Measurements from ENCODE around the gene FGD2.

Gene FGD2

DNA sequence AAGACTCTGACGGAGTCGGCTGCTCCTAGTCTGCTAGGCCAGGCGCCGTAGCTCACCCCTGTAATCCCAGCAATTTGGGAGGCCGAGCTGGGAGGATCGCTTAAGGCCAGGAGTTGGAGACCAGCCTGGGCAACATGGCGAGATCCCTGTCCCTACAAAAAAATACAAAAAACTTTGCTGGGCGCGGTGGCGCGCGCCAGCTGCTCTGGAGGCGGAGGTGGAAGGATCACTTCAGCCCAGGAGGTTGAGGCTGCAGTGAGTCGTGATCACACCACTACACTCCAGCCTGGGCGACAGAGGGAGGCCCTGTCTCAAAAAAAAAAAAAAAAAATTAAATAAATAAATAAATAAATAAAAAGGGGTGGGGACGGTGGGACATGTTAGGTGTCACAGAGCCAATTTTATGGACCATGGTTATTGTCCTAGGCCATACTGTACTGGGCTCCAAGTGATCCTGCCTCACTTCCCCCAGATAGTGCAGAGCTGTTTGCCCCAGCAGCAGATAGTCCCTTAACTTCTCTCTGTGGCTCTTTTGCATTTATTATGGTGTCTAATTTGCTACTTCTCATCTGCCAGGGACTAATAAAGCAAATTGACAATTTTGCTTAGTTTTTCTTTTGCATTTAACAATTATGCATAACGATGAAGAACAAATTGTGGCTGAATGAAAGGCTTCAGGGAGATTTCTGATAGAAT, 45.8 kb upstream of the FGD2 start:
- TF ChIP-seq, protein P1, sequence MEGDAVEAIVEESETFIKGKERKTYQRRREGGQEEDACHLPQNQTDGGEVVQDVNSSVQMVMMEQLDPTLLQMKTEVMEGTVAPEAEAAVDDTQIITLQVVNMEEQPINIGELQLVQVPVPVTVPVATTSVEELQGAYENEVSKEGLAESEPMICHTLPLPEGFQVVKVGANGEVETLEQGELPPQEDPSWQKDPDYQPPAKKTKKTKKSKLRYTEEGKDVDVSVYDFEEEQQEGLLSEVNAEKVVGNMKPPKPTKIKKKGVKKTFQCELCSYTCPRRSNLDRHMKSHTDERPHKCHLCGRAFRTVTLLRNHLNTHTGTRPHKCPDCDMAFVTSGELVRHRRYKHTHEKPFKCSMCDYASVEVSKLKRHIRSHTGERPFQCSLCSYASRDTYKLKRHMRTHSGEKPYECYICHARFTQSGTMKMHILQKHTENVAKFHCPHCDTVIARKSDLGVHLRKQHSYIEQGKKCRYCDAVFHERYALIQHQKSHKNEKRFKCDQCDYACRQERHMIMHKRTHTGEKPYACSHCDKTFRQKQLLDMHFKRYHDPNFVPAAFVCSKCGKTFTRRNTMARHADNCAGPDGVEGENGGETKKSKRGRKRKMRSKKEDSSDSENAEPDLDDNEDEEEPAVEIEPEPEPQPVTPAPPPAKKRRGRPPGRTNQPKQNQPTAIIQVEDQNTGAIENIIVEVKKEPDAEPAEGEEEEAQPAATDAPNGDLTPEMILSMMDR (conservative IDR thresholded peaks at IDR 0.05; ENCODE audit: low read depth) = no peak
- DNase-seq (ENCODE audit: low spot score) = no peak
- H3K27ac ChIP-seq = no peak overlapping the region
- POLR2A ChIA-PET (ENCODE audit: low non-redundant PET) = no interaction called here
- CTCF ChIA-PET = no interaction called here

DNA sequence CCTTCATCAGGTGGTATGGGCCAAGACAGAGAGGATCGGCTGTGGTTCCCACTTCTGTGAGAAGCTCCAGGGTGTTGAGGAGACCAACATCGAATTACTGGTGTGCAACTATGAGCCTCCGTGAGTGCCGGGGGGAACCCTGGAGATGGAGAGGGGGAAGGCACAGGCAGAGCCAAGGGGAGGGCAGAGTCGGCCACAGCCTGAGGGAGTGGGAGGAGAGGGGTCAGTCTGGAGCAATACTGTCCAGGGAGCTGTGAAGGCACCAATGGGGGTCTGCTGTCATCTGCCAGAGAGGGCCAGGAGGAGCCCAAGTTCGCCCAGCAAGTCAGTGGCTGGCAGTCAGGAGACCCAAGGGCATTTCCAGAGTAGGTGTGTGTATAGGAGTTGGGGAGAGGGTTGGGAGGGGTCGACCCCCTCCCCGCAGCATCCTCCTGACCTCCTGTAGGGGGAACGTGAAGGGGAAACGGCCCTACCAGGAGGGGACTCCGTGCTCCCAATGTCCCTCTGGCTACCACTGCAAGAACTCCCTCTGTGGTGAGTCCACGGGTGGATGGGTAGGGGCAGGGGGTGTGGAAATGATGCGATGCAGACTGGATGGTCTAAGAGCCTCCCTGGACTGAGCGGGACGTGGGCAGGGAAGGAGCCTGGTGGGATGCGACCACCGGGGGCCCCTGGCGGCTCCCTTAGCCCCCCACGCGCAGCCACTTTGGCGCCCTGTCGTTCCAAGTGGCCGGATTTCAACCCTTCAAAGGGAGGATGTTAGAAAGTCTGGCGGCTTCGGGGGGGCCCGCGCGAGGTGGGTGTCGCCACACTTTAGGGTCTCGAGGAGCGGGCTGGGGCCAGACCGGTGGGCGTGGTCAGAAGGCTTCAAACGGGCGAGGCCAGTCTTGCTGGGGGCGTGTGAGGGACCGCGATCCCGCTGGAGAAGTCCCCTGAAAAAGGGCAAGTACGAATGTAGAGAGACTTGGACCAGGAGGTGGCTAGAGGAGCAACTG, 43.7 kb upstream of the FGD2 start:
- TF ChIP-seq, protein P1 (conservative IDR thresholded peaks at IDR 0.05; ENCODE audit: low read depth) = no peak
- H3K27ac ChIP-seq = peak overlapping the region; percentile 73
- CTCF ChIA-PET = no interaction called here
- POLR2A ChIA-PET (ENCODE audit: low non-redundant PET) = no interaction called here
- no peak for DNase-seq (ENCODE audit: low spot score)

- H3K27ac ChIP-seq = peak overlapping the region; percentile 72
- ChIA-PET POLR2A (ENCODE audit: low non-redundant PET) (no interaction called here), CTCF (interaction anchor here (0.6 to 0.7 kb wide), 2 partner anchors 34 to 681 kb away, joined by 3 read pairs; no protein-coding TSS in a partner anchor)
- no peak for DNase-seq (ENCODE audit: low spot score)
- TF ChIP-seq, protein P1 (conservative IDR thresholded peaks at IDR 0.05; ENCODE audit: low read depth) = no peak
These were observed 42.6 kb upstream of the FGD2 start for GRCh38 chr6:36962874-36963273.

DNA sequence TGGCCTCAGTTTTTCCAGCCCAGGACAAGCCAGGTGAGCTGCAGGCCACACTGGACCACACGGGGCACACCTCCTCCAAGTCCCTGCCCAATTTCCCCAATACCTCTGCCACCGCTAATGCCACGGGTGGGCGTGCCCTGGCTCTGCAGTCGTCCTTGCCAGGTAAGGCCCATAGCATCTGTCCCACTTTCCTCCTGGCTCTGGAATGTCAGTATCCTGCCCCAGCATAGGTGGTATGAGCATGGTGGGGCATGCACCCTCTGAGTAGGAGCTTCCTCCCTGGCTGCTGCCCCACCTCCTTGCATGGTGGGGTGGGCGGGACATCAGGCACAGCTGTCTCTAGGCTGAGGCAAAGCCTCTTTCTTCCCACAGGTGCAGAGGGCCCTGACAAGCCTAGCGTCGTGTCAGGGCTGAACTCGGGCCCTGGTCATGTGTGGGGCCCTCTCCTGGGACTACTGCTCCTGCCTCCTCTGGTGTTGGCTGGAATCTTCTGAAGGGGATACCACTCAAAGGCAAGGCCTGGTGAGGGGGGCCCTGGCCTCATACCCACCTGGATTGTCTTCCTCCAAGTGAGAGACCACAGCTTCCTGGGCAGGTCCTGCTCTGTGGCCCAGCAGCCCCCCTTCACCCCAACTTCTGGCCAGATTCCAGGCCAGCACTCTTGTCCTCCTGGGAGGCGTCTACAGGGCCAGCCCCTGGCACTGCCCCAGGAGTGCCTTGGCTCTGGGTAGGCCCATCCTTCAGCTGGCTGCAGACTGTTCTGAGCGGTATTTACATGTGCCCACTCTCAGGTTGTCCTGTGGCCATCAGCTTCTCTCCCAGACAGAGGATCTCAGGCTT, 41.8 kb upstream of the FGD2 start:
- POLR2A ChIA-PET (ENCODE audit: low non-redundant PET) = no interaction called here
- DNase-seq (ENCODE audit: low spot score) = no peak
- H3K27ac ChIP-seq = peak overlapping the region; percentile 72

GRCh38 chr6:36964349-36964748, 41.1 kb upstream of the FGD2 start:
- DNase-seq (ENCODE audit: low spot score) = no peak
- POLR2A ChIA-PET (ENCODE audit: low non-redundant PET) = no interaction called here

More for the DNA sequence above, 41.8 kb upstream of the FGD2 start:
- CTCF ChIA-PET = interaction anchor here (0.5 to 1.3 kb wide), 3 partner anchors 10 to 54 kb away, joined by 3 to 4 read pairs (median 3); no protein-coding TSS in a partner anchor
- TF ChIP-seq, protein P1 (conservative IDR thresholded peaks at IDR 0.05; ENCODE audit: low read depth) = no peak

More at GRCh38 chr6:36964349-36964748, 41.1 kb upstream of the FGD2 start:
- TF ChIP-seq, protein P1 (conservative IDR thresholded peaks at IDR 0.05; ENCODE audit: low read depth) = no peak
- CTCF ChIA-PET = interaction anchor here (0.7 to 1.3 kb wide), 2 partner anchors 11 to 25 kb away, joined by 3 read pairs; no protein-coding TSS in a partner anchor
- H3K27ac ChIP-seq = peak overlapping the region; percentile 72
